GM23338 (cell line): Measurements from ENCODE around the gene RAB1B. TPM values are rescaled to one million over a fixed set of nuclear protein-coding genes. Genes with fewer than 3 reads are reported as not detected.

Experiments
- ATAC-seq: fragments of 200-7000 bp; cut with Tn5 transposase; 3 replicates; pipeline ENCODE4 v1.9.1; 2020
- DNase-seq: peaks from one replicate; pipeline ENCODE4 v3.0.0-alpha.2; 2015; ENCODE audit warnings: low spot score
- H2AFZ ChIP-seq: fragments of 200-600 bp; sonication (generic); 2 replicates; pipeline ENCODE4 v1.8.0; 2016; ENCODE audit warnings: antibody characterized with exemption, mild to moderate bottlenecking, moderate library complexity
- H3F3A ChIP-seq: fragments of 200-600 bp; sonication (generic); replicated peaks from 2 replicates; pipeline ENCODE4 v1.8.0; 2017; ENCODE audit warnings: antibody characterized with exemption, mixed run types, low read depth
- H3K27ac ChIP-seq: fragments of 200-600 bp; sonication (generic); 2 replicates; pipeline ENCODE4 v1.6.1; 2016; ENCODE audit warnings: low read depth
- H3K27me3 ChIP-seq: fragments of 200-600 bp; sonication (generic); 2 replicates; pipeline ENCODE4 v1.8.0; 2016; ENCODE audit warnings: mild to moderate bottlenecking, mixed run types, moderate library complexity; ENCODE audit not compliant: insufficient read depth
- H3K36me3 ChIP-seq: fragments of 200-600 bp; sonication (generic); 2 replicates; pipeline ENCODE4 v1.8.0; 2016; ENCODE audit warnings: mild to moderate bottlenecking; ENCODE audit not compliant: insufficient read depth
- H3K4me1 ChIP-seq: fragments of 200-600 bp; sonication (generic); 2 replicates; pipeline ENCODE4 v1.8.0; 2016; ENCODE audit warnings: mild to moderate bottlenecking, moderate library complexity; ENCODE audit not compliant: insufficient read depth
- H3K4me2 ChIP-seq: fragments of 200-600 bp; sonication (generic); 2 replicates; pipeline ENCODE4 v1.7.1; 2017; ENCODE audit warnings: mixed run types
- H3K4me3 ChIP-seq: fragments of 200-600 bp; sonication (generic); 2 replicates; pipeline ENCODE4 v1.6.1; 2016; ENCODE audit warnings: mixed run types
- H3K79me2 ChIP-seq: fragments of 200-600 bp; sonication (generic); replicated peaks from 2 replicates; pipeline ENCODE4 v1.8.0; 2017; ENCODE audit warnings: mild to moderate bottlenecking; ENCODE audit not compliant: insufficient read depth
- H3K9me2 ChIP-seq: fragments of 200-600 bp; sonication (generic); 2 replicates; pipeline ENCODE4 v1.8.0; 2017; ENCODE audit not compliant: insufficient read depth
- H4K20me1 ChIP-seq: fragments of 200-600 bp; sonication (generic); replicated peaks from 2 replicates; pipeline ENCODE4 v1.8.0; 2017; ENCODE audit warnings: mild to moderate bottlenecking; ENCODE audit not compliant: insufficient read depth
- H3K27ac Mint-ChIP-seq: 2 replicates; pipeline ENCODE4 v1.8.0; 2020; ENCODE audit warnings: inconsistent platforms, mild to moderate bottlenecking, moderate library complexity, mixed read lengths
- H3K27me3 Mint-ChIP-seq: 3 replicates; pipeline ENCODE4 v1.8.0; 2022; ENCODE audit warnings: low read depth, mild to moderate bottlenecking, moderate library complexity, mixed read lengths, inconsistent platforms; ENCODE audit not compliant: insufficient read depth, poor library complexity
- H3K36me3 Mint-ChIP-seq: 3 replicates; pipeline ENCODE4 v1.8.0; 2021; ENCODE audit warnings: low read depth, mild to moderate bottlenecking, inconsistent platforms, moderate library complexity, mixed read lengths
- H3K4me1 Mint-ChIP-seq: 3 replicates; pipeline ENCODE4 v1.8.0; 2020; ENCODE audit warnings: mild to moderate bottlenecking, inconsistent platforms, mixed read lengths
- H3K4me3 Mint-ChIP-seq: 3 replicates; pipeline ENCODE4 v1.8.0; 2021; ENCODE audit warnings: moderate library complexity, mild to moderate bottlenecking, inconsistent platforms, mixed read lengths
- H3K9me3 Mint-ChIP-seq: 3 replicates; pipeline ENCODE4 v1.8.0; 2020; ENCODE audit warnings: moderate library complexity, mild to moderate bottlenecking, inconsistent platforms, mixed read lengths
- CREB1 ChIP-seq: fragments of 250-450 bp; sonication (Bioruptor Pico); IDR thresholded peaks from 2 replicates; pipeline ENCODE4 v1.5.0; 2020; ENCODE audit warnings: low read depth, mild to moderate bottlenecking, moderate library complexity
- CTCF ChIP-seq, 2 experiments: fragments of 200-600 bp in 1 of 2; sonication (generic) in 1 of 2; conservative IDR thresholded peaks; 2 replicates each; pipeline versions ENCODE4 v1.5.1 to v1.6.1; 2016 to 2017; ENCODE audit warnings: antibody characterized with exemption in 2 of 2, low read depth in 2 of 2, mild to moderate bottlenecking in 2 of 2, moderate library complexity in 1 of 2
- ETS1 ChIP-seq: IDR thresholded peaks from 2 replicates; pipeline ENCODE4 v1.6.1; 2016; ENCODE audit warnings: antibody characterized with exemption
- EZH2 ChIP-seq: fragments of 200-600 bp; sonication (generic); IDR thresholded peaks from one replicate; pipeline ENCODE4 v1.8.0; 2017; ENCODE audit warnings: antibody characterized with exemption, mild to moderate bottlenecking, low read depth; ENCODE audit not compliant: unreplicated experiment
- EZH2phosphoT487 ChIP-seq: fragments of 200-600 bp; sonication (generic); IDR thresholded peaks from one replicate; pipeline ENCODE4 v1.8.1; 2018; ENCODE audit warnings: antibody characterized with exemption; ENCODE audit not compliant: unreplicated experiment
- JUNB ChIP-seq: IDR thresholded peaks from one replicate; pipeline ENCODE4 v1.6.1; 2016; ENCODE audit warnings: antibody characterized with exemption; ENCODE audit not compliant: unreplicated experiment
- NANOG ChIP-seq: IDR thresholded peaks from 2 replicates; pipeline ENCODE4 v1.6.1; 2016; ENCODE audit warnings: antibody characterized with exemption, borderline replicate concordance
- POLR2AphosphoS5 ChIP-seq: IDR thresholded peaks from 2 replicates; pipeline ENCODE4 v1.6.1; 2016; ENCODE audit warnings: antibody characterized with exemption, low read depth
- REST ChIP-seq: IDR thresholded peaks from one replicate; pipeline ENCODE4 v1.6.1; 2018; ENCODE audit warnings: antibody characterized with exemption; ENCODE audit not compliant: unreplicated experiment
- STAT1 ChIP-seq: IDR thresholded peaks from one replicate; pipeline ENCODE4 v1.6.1; 2016; ENCODE audit warnings: antibody characterized with exemption; ENCODE audit not compliant: unreplicated experiment
- ZNF114 ChIP-seq: fragments of 250-450 bp; sonication (Bioruptor Pico); IDR thresholded peaks from 2 replicates; pipeline ENCODE4 v1.5.0; 2020; ENCODE audit warnings: mild to moderate bottlenecking, moderate library complexity
- ZNF331 ChIP-seq: fragments of 250-450 bp; sonication (Bioruptor Pico); IDR thresholded peaks from 2 replicates; pipeline ENCODE4 v1.5.0; 2020; ENCODE audit warnings: low read depth, mild to moderate bottlenecking, moderate library complexity
- ZNF462 ChIP-seq: fragments of 250-450 bp; sonication (Bioruptor Pico); IDR thresholded peaks from 2 replicates; pipeline ENCODE4 v1.5.0; 2020; ENCODE audit warnings: mild to moderate bottlenecking, moderate library complexity
- polyA plus RNA-seq: library from polyadenylated mRNA; unstranded; fragments of >200 nt; fragmentation: Nextera tagmentation; extraction: Ambion mirVana; gene quantifications from 2 replicates; pipeline ENCODE4 v1.2.1, GENCODE V29; 2016
- total RNA-seq: library from RNA; depleted of rRNA; stranded (reverse); fragments of >200 nt; shearing (Covaris generic); gene quantifications from 2 replicates; pipeline ENCODE4 v1.2.3, GENCODE V29; 2014

RAB1B gene
- total and polyA plus RNA-seq, 2 experiments from 2014 or later: 30.5 to 92.7 TPM

- Histone ChIP-seq H3K36me3 (no peaks in the 10 kb centered on the region), H3K4me2 (no peak overlapping the region), H3K79me2 (no peaks in the 10 kb centered on the region), H3F3A (no peaks in the 10 kb centered on the region), H3K9me2 (no peaks in the 10 kb centered on the region), H4K20me1 (no peaks in the 10 kb centered on the region), H3K27me3 (no peaks in the 10 kb centered on the region), H2AFZ (0 out of 2 replicates have a peak overlapping the region, but pooled peaks have one; percentile 32), H3K4me3 (no peak overlapping the region), H3K27ac (no peak overlapping the region), H3K4me1 (no peaks in the 10 kb centered on the region)
- Mint-ChIP-seq H3K27me3 (peaks cover 6% of the 10 kb centered on the region), H3K4me1 (peaks cover under 1% of the 10 kb centered on the region), H3K36me3 (no peaks in the 10 kb centered on the region), H3K27ac (no peak overlapping the region), H3K4me3 (no peak overlapping the region), H3K9me3 (no peaks in the 10 kb centered on the region)
- TF ChIP-seq REST (no peak), ZNF114 (CRISPR knock-in tag) (no peak), STAT1 (no peak), NANOG (no peak), POLR2AphosphoS5 (no peak), ZNF462 (CRISPR knock-in tag) (no peak), EZH2 (no peak), CTCF (conservative IDR thresholded peaks at IDR 0.05; ENCODE audit: low read depth in 2 of 2) (no peak), ETS1 (no peak), CREB1 (CRISPR knock-in tag) (no peak), EZH2phosphoT487 (no peak), ZNF331 (CRISPR knock-in tag) (no peak), JUNB (no peak)
- DNase-seq (no peak), ATAC-seq (no peak)
Measured at GRCh38 chr11:66302656-66303055, 34.2 kb downstream of the RAB1B start.
